ENCODE measurements around the gene RINT1.

Gene RINT1

DNA sequence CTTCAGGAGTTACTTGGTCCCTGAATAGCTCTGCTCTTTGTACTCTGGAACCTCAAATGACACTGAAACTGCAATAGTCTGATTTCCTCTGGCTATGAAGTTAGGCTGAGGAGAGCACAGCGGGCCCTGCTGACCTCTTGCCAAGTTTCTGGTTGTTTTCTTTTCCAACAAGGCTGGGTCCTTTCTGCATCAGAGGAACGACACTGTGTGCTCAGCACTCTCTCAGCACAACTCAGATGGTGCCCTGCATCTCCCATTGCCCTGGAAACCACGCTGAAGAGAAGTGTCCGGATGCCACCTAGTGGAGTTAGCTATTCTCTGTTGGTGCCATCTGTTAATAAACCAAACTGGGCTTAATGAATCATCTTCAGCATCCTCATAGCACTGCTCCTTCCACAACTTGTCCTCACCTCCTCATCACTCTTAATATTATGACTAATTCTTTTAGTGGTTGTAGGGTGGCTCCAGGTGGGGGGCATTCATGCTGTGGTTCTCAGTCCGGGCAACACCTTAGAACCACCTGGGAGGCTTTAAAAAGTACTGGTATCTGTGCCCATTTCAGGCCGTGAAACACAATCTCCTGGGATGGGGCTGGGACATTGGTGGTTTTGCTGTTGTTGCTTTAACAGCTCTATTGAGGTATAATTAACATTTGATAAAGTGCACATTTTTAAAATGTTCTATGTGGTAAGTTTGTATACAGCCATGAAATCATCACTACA is 57.5 kb downstream of the RINT1 start:
- no peaks in the 10 kb centered on the region for H3K9me2 ChIP-seq (replicated peaks; ENCODE audit: insufficient read depth, low read length)
- no peak overlapping the region for H3K4me3 ChIP-seq (ENCODE audit: low read length)
- DNase-seq, result peak; percentile 92
- H3K36me3 ChIP-seq (replicated peaks; ENCODE audit: insufficient read depth, low read length), result no peaks in the 10 kb centered on the region
- peak overlapping the region; percentile 9; the same call in 1 of the 2 replicates for H2AFZ ChIP-seq (ENCODE audit: low read length)
- H3K9ac ChIP-seq (ENCODE audit: low read length), result no peak overlapping the region; the same call in 1 of the 2 replicates
- no peak for TF ChIP-seq EZH2phosphoT487 (IDR thresholded peaks at IDR 0.05; ENCODE audit: low read length)
- TF ChIP-seq, protein P1, sequence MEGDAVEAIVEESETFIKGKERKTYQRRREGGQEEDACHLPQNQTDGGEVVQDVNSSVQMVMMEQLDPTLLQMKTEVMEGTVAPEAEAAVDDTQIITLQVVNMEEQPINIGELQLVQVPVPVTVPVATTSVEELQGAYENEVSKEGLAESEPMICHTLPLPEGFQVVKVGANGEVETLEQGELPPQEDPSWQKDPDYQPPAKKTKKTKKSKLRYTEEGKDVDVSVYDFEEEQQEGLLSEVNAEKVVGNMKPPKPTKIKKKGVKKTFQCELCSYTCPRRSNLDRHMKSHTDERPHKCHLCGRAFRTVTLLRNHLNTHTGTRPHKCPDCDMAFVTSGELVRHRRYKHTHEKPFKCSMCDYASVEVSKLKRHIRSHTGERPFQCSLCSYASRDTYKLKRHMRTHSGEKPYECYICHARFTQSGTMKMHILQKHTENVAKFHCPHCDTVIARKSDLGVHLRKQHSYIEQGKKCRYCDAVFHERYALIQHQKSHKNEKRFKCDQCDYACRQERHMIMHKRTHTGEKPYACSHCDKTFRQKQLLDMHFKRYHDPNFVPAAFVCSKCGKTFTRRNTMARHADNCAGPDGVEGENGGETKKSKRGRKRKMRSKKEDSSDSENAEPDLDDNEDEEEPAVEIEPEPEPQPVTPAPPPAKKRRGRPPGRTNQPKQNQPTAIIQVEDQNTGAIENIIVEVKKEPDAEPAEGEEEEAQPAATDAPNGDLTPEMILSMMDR (IDR thresholded peaks at IDR 0.05; ENCODE audit: low read length), result peak; percentile 86
- H3K27me3 ChIP-seq (replicated peaks; ENCODE audit: insufficient read depth, low read length), result no peaks in the 10 kb centered on the region
- no peaks in the 10 kb centered on the region for H3K79me2 ChIP-seq (ENCODE audit: low read length)
- peak overlapping the region; percentile 60; the same call in 1 of the 2 replicates for H3K27ac ChIP-seq (ENCODE audit: low read length)
- peaks cover 42% of the 10 kb centered on the region for H3K4me1 ChIP-seq (ENCODE audit: low read length)
- no peaks in the 10 kb centered on the region for H3K9me3 ChIP-seq (replicated peaks; ENCODE audit: insufficient read depth, low read length)
- peaks cover 32% of the 10 kb centered on the region for H3F3A ChIP-seq (ENCODE audit: insufficient read depth, low read length)
- peak overlapping the region; percentile 38; the same call in 1 of the 2 replicates for H3K4me2 ChIP-seq (ENCODE audit: low read depth, low read length)
- no peaks in the 10 kb centered on the region for H4K20me1 ChIP-seq (ENCODE audit: insufficient read depth, low read length)

DNA sequence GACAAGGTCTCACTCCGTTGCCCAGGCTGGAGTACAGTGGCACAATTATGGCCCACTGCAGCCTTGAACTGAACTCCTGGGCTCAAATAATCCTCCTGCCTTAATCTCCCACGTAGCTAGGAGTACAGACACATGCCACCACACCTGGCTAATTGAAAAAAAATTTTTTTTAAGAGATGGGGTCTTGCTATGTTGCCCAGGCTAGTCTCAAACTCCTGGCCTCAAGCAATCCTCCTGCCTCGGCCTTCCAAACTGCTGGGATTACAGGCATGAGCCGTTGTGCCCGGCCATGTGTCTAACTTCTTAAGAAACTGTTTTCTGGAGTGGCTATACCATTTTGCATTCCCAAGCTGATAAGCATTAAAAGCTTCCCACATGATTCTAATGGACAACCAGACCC is 58.8 kb downstream of the RINT1 start:
- no peaks in the 10 kb centered on the region for H3K27me3 ChIP-seq (replicated peaks; ENCODE audit: insufficient read depth, low read length)
- peaks cover 43% of the 10 kb centered on the region for H3K4me1 ChIP-seq (ENCODE audit: low read length)
- no peak overlapping the region for H3K27ac ChIP-seq (ENCODE audit: low read length)
- no peaks in the 10 kb centered on the region for H3K36me3 ChIP-seq (replicated peaks; ENCODE audit: insufficient read depth, low read length)
- no peak overlapping the region for H3K4me2 ChIP-seq (ENCODE audit: low read depth, low read length)
- peaks cover 37% of the 10 kb centered on the region for H3F3A ChIP-seq (ENCODE audit: insufficient read depth, low read length)
- H3K79me2 ChIP-seq (ENCODE audit: low read length), result no peaks in the 10 kb centered on the region
- H3K4me3 ChIP-seq (ENCODE audit: low read length), result no peak overlapping the region
- no peaks in the 10 kb centered on the region for H3K9me2 ChIP-seq (replicated peaks; ENCODE audit: insufficient read depth, low read length)
- H4K20me1 ChIP-seq (ENCODE audit: insufficient read depth, low read length), result no peaks in the 10 kb centered on the region
- H2AFZ ChIP-seq (ENCODE audit: low read length), result no peak overlapping the region
- H3K9me3 ChIP-seq (replicated peaks; ENCODE audit: insufficient read depth, low read length), result no peaks in the 10 kb centered on the region
- H3K9ac ChIP-seq (ENCODE audit: low read length), result no peak overlapping the region
- TF ChIP-seq EZH2phosphoT487 (IDR thresholded peaks at IDR 0.05; ENCODE audit: low read length) (no peak), EZH2 (optimal IDR thresholded peaks at IDR 0.05; ENCODE audit: low read depth, low read length) (no peak)
- TF ChIP-seq, protein P1 (IDR thresholded peaks at IDR 0.05; ENCODE audit: low read length), result no peak
- no peak for DNase-seq

DNA sequence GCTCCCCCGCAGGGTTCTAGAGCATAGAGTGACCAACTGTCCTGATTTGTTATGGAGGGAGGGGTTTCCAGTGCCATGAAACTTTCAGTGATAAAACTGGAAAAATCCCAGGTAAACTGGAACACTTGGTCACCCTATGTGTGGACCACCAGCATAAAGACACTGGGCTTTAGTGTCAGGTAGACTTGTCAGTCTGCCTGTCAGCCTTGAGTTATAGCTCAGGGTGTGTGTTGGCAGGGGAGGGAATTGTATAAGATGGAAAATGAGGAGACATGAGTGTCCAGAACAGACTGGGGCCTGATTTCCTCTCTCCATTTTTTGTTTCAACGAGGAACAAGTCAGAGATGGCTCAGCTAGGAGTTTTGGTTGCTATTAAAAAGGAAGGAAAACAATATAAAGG is 59.5 kb downstream of the RINT1 start:
- no peaks in the 10 kb centered on the region for H3K9me3 ChIP-seq (replicated peaks; ENCODE audit: insufficient read depth, low read length)
- H3F3A ChIP-seq (ENCODE audit: insufficient read depth, low read length), result peaks cover 37% of the 10 kb centered on the region
- TF ChIP-seq EZH2phosphoT487 (IDR thresholded peaks at IDR 0.05; ENCODE audit: low read length) (no peak), EZH2 (optimal IDR thresholded peaks at IDR 0.05; ENCODE audit: low read depth, low read length) (no peak)
- TF ChIP-seq, protein P1 (IDR thresholded peaks at IDR 0.05; ENCODE audit: low read length), result no peak
- H3K36me3 ChIP-seq (replicated peaks; ENCODE audit: insufficient read depth, low read length), result no peaks in the 10 kb centered on the region
- no peak overlapping the region for H3K4me2 ChIP-seq (ENCODE audit: low read depth, low read length)
- no peak overlapping the region for H3K4me3 ChIP-seq (ENCODE audit: low read length)
- no peaks in the 10 kb centered on the region for H4K20me1 ChIP-seq (ENCODE audit: insufficient read depth, low read length)
- H3K79me2 ChIP-seq (ENCODE audit: low read length), result no peaks in the 10 kb centered on the region
- H3K9ac ChIP-seq (ENCODE audit: low read length), result no peak overlapping the region
- H3K27ac ChIP-seq (ENCODE audit: low read length), result no peak overlapping the region
- H3K27me3 ChIP-seq (replicated peaks; ENCODE audit: insufficient read depth, low read length), result no peaks in the 10 kb centered on the region
- DNase-seq, result no peak
- no peak overlapping the region for H2AFZ ChIP-seq (ENCODE audit: low read length)
- H3K4me1 ChIP-seq (ENCODE audit: low read length), result peaks cover 39% of the 10 kb centered on the region
- H3K9me2 ChIP-seq (replicated peaks; ENCODE audit: insufficient read depth, low read length), result no peaks in the 10 kb centered on the region
